IgD-negative memory B cell (primary cell): ENCODE results near the gene ZBTB21. TPM values are rescaled to one million over a fixed set of nuclear protein-coding genes. Genes with fewer than 3 reads are reported as not detected.

Experiments used
- H3K27ac Mint-ChIP-seq, 3 donors: one replicate each; pipeline ENCODE4 v1.8.0; 2020 to 2022; ENCODE audit warnings: mild to moderate bottlenecking in 3 of 3, mixed read lengths in 3 of 3, moderate library complexity in 1 of 3
- H3K27me3 Mint-ChIP-seq: one replicate; pipeline ENCODE4 v1.8.0; 2021; ENCODE audit warnings: mixed read lengths
- H3K36me3 Mint-ChIP-seq: one replicate; pipeline ENCODE4 v1.8.0; 2020; ENCODE audit warnings: mild to moderate bottlenecking, mixed read lengths
- H3K4me1 Mint-ChIP-seq, 3 donors: one replicate each; pipeline ENCODE4 v1.8.0; 2020 to 2022; ENCODE audit warnings: mixed read lengths in 3 of 3, mild to moderate bottlenecking in 1 of 3
- H3K4me3 Mint-ChIP-seq, 4 donors: one replicate each; pipeline ENCODE4 v1.8.0; 2020 to 2022; ENCODE audit warnings: mild to moderate bottlenecking in 4 of 4, mixed read lengths in 4 of 4, moderate library complexity in 3 of 4
- H3K9me3 Mint-ChIP-seq, 3 donors: one replicate each; pipeline ENCODE4 v1.8.0; 2020 to 2021; ENCODE audit warnings: mixed read lengths in 3 of 3, mild to moderate bottlenecking in 1 of 3
- polyA plus RNA-seq: library from polyadenylated mRNA; unstranded; fragments of 300-500 nt; fragmentation: Illumina TruSeq; gene quantifications from one replicate; pipeline ENCODE4 v1.2.3, GENCODE V29; 2021

ZBTB21 gene
- polyA plus RNA-seq, 1 donor from 2014 or later, result 8.0 TPM

GRCh38 chr21:42032968-42033367 is 22.8 kb upstream of the ZBTB21 start:
- H3K27ac Mint-ChIP-seq, result peak overlapping the region in 1 of 3 donors; percentile 31
- peaks cover 0 to 1% (median 0%) of the 10 kb centered on the region in 3 donors for H3K9me3 Mint-ChIP-seq
- peak overlapping the region in 1 of 4 donors; percentile 27 for H3K4me3 Mint-ChIP-seq
- H3K27me3 Mint-ChIP-seq, result peaks cover 5% of the 10 kb centered on the region
- peaks cover 0 to 12% (median 0%) of the 10 kb centered on the region in 3 donors for H3K4me1 Mint-ChIP-seq
- H3K36me3 Mint-ChIP-seq, result no peaks in the 10 kb centered on the region

GRCh38 chr21:42032266-42032665 is 22.1 kb upstream of the ZBTB21 start:
- no peaks in the 10 kb centered on the region for H3K36me3 Mint-ChIP-seq
- peaks cover 0 to 9% (median 0%) of the 10 kb centered on the region in 3 donors for H3K4me1 Mint-ChIP-seq
- H3K4me3 Mint-ChIP-seq, result no peak overlapping the region
- H3K27me3 Mint-ChIP-seq, result peaks cover 5% of the 10 kb centered on the region
- H3K27ac Mint-ChIP-seq, result no peak overlapping the region
- peaks cover 0 to under 1% (median 0%) of the 10 kb centered on the region in 3 donors for H3K9me3 Mint-ChIP-seq

GRCh38 chr21:42031816-42032215 is 21.7 kb upstream of the ZBTB21 start:
- no peak overlapping the region for H3K27ac Mint-ChIP-seq
- H3K4me1 Mint-ChIP-seq, result peaks cover 0 to 7% (median 0%) of the 10 kb centered on the region in 3 donors
- peaks cover 5% of the 10 kb centered on the region for H3K27me3 Mint-ChIP-seq
- peak overlapping the region in 1 of 4 donors; percentile 5 for H3K4me3 Mint-ChIP-seq
- no peaks in the 10 kb centered on the region for H3K36me3 Mint-ChIP-seq
- H3K9me3 Mint-ChIP-seq, result no peaks in the 10 kb centered on the region

GRCh38 chr21:42031241-42031640 is 21.1 kb upstream of the ZBTB21 start:
- Mint-ChIP-seq H3K27ac (no peak overlapping the region), H3K36me3 (no peaks in the 10 kb centered on the region)

DNA sequence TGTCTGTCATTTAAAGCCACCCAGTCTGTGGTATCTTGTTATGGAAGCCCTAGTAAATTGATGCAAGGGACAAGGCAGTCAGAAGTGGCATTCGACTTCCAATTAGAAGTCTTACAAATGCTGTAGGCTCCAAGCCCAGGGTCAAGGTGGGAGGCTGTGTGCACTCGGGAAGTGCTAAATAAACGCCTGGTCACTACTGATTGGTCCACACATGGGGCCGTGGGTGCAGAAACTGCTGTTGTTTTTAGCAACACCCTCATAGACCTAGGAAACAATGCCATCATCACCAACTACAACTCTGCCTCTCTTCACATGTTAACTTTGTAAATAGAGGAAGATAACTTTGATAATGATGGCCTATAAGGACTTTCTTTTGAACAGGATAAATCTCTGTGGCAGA is 20.2 kb upstream of the ZBTB21 start:
- Mint-ChIP-seq H3K27ac (no peak overlapping the region), H3K4me3 (no peak overlapping the region), H3K27me3 (peaks cover 8% of the 10 kb centered on the region), H3K4me1 (peaks cover 0 to 7% (median 0%) of the 10 kb centered on the region in 3 donors), H3K9me3 (no peaks in the 10 kb centered on the region), H3K36me3 (no peaks in the 10 kb centered on the region)

More at GRCh38 chr21:42031241-42031640, 21.1 kb upstream of the ZBTB21 start:
- Mint-ChIP-seq H3K4me1 (peaks cover 0 to 7% (median 0%) of the 10 kb centered on the region in 3 donors), H3K4me3 (no peak overlapping the region), H3K27me3 (peaks cover 5% of the 10 kb centered on the region), H3K9me3 (no peaks in the 10 kb centered on the region)

- peaks cover 0 to 7% (median 0%) of the 10 kb centered on the region in 3 donors for H3K4me1 Mint-ChIP-seq
- H3K4me3 Mint-ChIP-seq, result no peak overlapping the region
- H3K9me3 Mint-ChIP-seq, result no peaks in the 10 kb centered on the region
- H3K27ac Mint-ChIP-seq, result no peak overlapping the region
- H3K36me3 Mint-ChIP-seq, result no peaks in the 10 kb centered on the region
- H3K27me3 Mint-ChIP-seq, result peaks cover 10% of the 10 kb centered on the region
Measured at GRCh38 chr21:42028766-42029425, 18.7 kb upstream of the ZBTB21 start.

DNA sequence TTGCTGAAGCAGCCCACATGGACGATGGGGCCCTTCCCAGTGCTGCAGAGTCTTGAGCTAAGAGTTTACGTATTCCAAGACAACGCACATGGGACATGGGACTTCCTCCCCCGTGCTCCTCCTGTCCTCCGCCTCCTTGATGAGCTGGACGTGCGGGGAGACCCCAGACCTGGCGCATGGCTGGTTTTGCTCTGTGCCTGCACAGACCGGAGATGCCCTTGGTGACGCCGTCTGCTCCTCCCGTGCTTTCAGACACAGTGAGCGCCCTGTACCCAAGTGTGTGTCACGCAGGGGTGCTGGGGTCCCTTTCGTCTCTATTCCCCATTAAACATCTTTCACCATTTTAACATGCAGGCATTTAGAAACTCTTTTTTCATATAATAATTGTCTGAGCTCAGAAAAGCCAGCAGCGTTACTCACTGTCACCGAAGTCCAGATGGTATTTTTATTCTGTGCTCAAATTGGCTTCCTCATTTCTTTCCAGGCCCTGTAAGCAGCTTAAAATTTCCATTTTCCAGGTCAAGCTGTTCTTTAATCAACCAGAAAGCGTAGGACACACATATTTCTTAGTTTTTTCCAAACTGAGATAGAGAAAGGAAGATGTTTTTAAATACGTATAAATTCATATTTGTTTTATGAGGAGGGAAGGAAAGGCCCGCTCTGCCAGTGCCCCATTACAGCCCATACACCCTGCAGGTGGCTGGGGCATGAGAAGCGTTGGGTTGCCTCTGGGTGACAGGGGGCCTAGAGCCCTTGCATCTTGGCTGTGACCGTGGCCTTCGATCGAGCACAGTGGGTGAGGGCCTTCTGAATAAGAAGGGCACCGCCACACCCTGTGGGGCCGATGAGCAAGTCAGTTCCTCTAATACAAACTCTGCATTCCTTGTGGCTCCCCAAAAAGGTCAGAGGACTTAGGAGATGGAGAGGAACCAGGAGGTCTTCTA is 17.9 kb upstream of the ZBTB21 start:
- peaks cover 0 to 7% (median 0%) of the 10 kb centered on the region in 3 donors for H3K4me1 Mint-ChIP-seq
- H3K4me3 Mint-ChIP-seq, result no peak overlapping the region
- H3K27ac Mint-ChIP-seq, result no peak overlapping the region
- H3K9me3 Mint-ChIP-seq, result no peaks in the 10 kb centered on the region
- H3K36me3 Mint-ChIP-seq, result no peaks in the 10 kb centered on the region
- peaks cover 11% of the 10 kb centered on the region for H3K27me3 Mint-ChIP-seq

GRCh38 chr21:42027085-42027821 is 17.1 kb upstream of the ZBTB21 start:
- H3K27ac Mint-ChIP-seq, result no peak overlapping the region
- peaks cover 14% of the 10 kb centered on the region for H3K27me3 Mint-ChIP-seq
- no peaks in the 10 kb centered on the region for H3K9me3 Mint-ChIP-seq
- H3K36me3 Mint-ChIP-seq, result no peaks in the 10 kb centered on the region
- no peak overlapping the region for H3K4me3 Mint-ChIP-seq
- H3K4me1 Mint-ChIP-seq, result peaks cover 0 to 7% (median 0%) of the 10 kb centered on the region in 3 donors

GRCh38 chr21:42026082-42026435 is 15.9 kb upstream of the ZBTB21 start:
- Mint-ChIP-seq H3K27me3 (peaks cover 19% of the 10 kb centered on the region), H3K36me3 (no peaks in the 10 kb centered on the region), H3K9me3 (no peaks in the 10 kb centered on the region), H3K27ac (no peak overlapping the region), H3K4me1 (peaks cover 0 to 2% (median 0%) of the 10 kb centered on the region in 3 donors), H3K4me3 (no peak overlapping the region)

GRCh38 chr21:42025376-42026081 is 15.4 kb upstream of the ZBTB21 start:
- Mint-ChIP-seq H3K9me3 (no peaks in the 10 kb centered on the region), H3K27ac (no peak overlapping the region), H3K4me1 (peaks cover 0 to 2% (median 0%) of the 10 kb centered on the region in 3 donors), H3K36me3 (no peaks in the 10 kb centered on the region), H3K4me3 (no peak overlapping the region), H3K27me3 (peaks cover 17% of the 10 kb centered on the region)

DNA sequence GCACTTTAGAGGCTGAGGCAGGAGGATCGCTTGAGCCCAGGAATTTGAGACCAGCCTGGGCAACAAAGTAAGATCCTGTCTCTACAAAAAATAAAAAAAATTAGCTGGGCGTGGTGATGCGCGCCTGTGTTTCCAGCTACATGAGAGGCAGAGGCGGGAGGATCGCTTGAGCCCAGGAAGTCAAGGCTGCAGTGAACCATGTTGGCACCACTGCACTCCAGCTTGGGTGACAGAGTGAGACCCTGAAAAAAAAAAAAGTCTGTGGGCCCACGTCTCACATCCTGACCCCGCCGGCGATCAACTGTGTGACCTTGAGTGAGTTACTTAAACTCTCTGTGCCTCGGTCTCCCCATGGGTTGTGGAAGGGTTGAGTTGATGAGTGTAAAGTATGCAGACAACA is 12.7 kb upstream of the ZBTB21 start:
- Mint-ChIP-seq H3K9me3 (peaks cover 0 to 3% (median 0%) of the 10 kb centered on the region in 3 donors), H3K27me3 (peaks cover 21% of the 10 kb centered on the region), H3K36me3 (peaks cover 4% of the 10 kb centered on the region), H3K4me1 (peaks cover 0 to 2% (median 0%) of the 10 kb centered on the region in 3 donors), H3K4me3 (no peak overlapping the region), H3K27ac (peak overlapping the region in 1 of 3 donors; percentile 50)

- Mint-ChIP-seq H3K9me3 (peaks cover 0 to 3% (median 0%) of the 10 kb centered on the region in 3 donors), H3K27ac (no peak overlapping the region)
Measured at GRCh38 chr21:42022091-42022430, 11.9 kb upstream of the ZBTB21 start.

DNA sequence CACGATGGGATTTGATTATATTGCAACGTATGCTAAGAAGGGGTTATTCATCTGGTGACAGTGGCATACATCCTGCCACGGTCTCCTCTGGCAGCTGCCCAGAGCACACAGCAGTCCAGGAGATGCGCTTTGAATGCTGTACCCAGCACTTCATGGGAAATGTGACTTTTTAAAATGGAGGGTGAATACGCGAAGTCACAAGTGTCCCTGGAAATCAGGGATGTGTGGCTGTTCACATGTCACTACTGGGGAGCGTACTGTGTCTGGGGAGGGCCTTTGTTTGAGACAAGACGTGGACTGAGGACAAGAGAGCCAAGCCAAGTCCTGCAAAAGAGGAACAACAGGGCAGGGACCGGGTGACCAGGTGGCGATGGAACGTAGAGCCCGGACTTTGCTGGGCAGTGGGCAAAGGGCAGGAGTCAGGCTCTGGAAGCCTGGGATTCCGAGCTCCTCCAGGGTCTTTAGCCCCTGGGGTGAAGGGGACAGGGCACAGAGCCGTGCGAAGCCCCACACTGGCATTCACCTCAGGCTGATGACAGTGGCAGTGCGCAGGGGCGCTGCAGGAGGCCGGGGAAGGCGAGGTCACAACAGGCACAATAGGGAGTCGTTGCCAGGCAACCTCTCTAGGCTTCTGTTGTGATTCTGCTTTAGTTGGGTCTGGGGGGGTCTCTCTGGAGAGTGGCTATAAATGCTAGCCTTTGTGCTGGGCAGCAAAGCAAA is 11.4 kb upstream of the ZBTB21 start:
- H3K9me3 Mint-ChIP-seq, result peaks cover 0 to 3% (median 0%) of the 10 kb centered on the region in 3 donors
- H3K4me3 Mint-ChIP-seq, result no peak overlapping the region
- H3K27ac Mint-ChIP-seq, result no peak overlapping the region
- peaks cover 0 to 2% (median 0%) of the 10 kb centered on the region in 3 donors for H3K4me1 Mint-ChIP-seq
- peaks cover 4% of the 10 kb centered on the region for H3K36me3 Mint-ChIP-seq
- peaks cover 21% of the 10 kb centered on the region for H3K27me3 Mint-ChIP-seq

More at GRCh38 chr21:42022091-42022430, 11.9 kb upstream of the ZBTB21 start:
- Mint-ChIP-seq H3K4me3 (no peak overlapping the region), H3K4me1 (peaks cover 0 to 2% (median 0%) of the 10 kb centered on the region in 3 donors), H3K36me3 (peaks cover 4% of the 10 kb centered on the region), H3K27me3 (peaks cover 21% of the 10 kb centered on the region)

GRCh38 chr21:42019706-42020105 is 9.5 kb upstream of the ZBTB21 start:
- peaks cover 0 to 4% (median 0%) of the 10 kb centered on the region in 3 donors for H3K9me3 Mint-ChIP-seq
- H3K4me3 Mint-ChIP-seq, result no peak overlapping the region
- peak overlapping the region in 1 of 3 donors; percentile 71 for H3K27ac Mint-ChIP-seq
- peaks cover 17% of the 10 kb centered on the region for H3K27me3 Mint-ChIP-seq
- H3K4me1 Mint-ChIP-seq, result peaks cover 0 to 2% (median 0%) of the 10 kb centered on the region in 3 donors
- peaks cover 4% of the 10 kb centered on the region for H3K36me3 Mint-ChIP-seq
